Mesodermal cell (in vitro differentiated cells): ENCODE data around the gene FBXO30.

Experiments
- H3K27ac ChIP-seq: 2 replicates; pipeline ENCODE4 v1.7.0; 2013; ENCODE audit warnings: mild to moderate bottlenecking, low read depth, low read length, moderate library complexity; ENCODE audit not compliant: severe bottlenecking
- H3K36me3 ChIP-seq: 2 replicates; pipeline ENCODE4 v1.7.1; 2013; ENCODE audit warnings: mild to moderate bottlenecking, low read length, moderate library complexity; ENCODE audit not compliant: control insufficient read depth, insufficient read depth
- H3K4me1 ChIP-seq: one replicate; pipeline ENCODE4 v1.7.1; 2013; ENCODE audit warnings: mild to moderate bottlenecking, low read length; ENCODE audit not compliant: insufficient read depth, control insufficient read depth, poor library complexity, severe bottlenecking
- H3K4me3 ChIP-seq: 2 replicates; pipeline ENCODE4 v1.7.0; 2013; ENCODE audit warnings: low read length, control low read depth, mild to moderate bottlenecking; ENCODE audit not compliant: insufficient read depth, poor library complexity, severe bottlenecking; ENCODE audit errors: extremely low read depth
- H3K9me3 ChIP-seq: 2 replicates; pipeline ENCODE4 v1.7.1; 2013; ENCODE audit warnings: mild to moderate bottlenecking, low read length, moderate library complexity; ENCODE audit not compliant: control insufficient read depth
- WGBS, 2 experiments: methylation state at CpG; one replicate each; pipeline ENCODE4 v1.1.5; 2013; ENCODE audit warnings: missing lambda C conversion rate in 2 of 2; ENCODE audit not compliant: insufficient coverage in 2 of 2; 5-methylcytosine and 5-hydroxymethylcytosine counted together

FBXO30 gene

DNA sequence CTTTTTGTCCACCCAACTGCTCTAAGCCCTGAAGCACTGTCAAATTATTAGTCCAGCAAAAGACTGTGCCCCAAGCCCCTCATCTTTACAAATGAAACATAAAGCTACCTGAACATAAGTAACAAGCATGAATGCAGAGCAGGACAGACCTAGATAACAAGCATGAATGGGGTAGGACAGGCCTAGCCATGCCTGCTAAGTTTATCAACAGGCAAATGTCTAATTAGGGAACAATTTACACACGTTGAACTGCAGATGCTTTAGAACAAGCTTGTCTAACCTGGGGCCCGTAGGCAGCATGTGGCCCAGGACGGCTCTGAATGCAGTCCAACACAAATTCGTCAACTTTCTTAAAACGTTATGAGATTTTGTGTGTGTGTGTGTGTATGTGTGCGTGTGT, 13.6 kb downstream of the FBXO30 start:
- Histone ChIP-seq H3K4me1 (no peaks in the 10 kb centered on the region), H3K4me3 (no peak overlapping the region), H3K36me3 (peaks cover 63% of the 10 kb centered on the region), H3K27ac (no peak overlapping the region), H3K9me3 (no peaks in the 10 kb centered on the region)
- WGBS, 2 experiments = 90 to 93% methylated on average over 5 of the region's 6 CpGs

DNA sequence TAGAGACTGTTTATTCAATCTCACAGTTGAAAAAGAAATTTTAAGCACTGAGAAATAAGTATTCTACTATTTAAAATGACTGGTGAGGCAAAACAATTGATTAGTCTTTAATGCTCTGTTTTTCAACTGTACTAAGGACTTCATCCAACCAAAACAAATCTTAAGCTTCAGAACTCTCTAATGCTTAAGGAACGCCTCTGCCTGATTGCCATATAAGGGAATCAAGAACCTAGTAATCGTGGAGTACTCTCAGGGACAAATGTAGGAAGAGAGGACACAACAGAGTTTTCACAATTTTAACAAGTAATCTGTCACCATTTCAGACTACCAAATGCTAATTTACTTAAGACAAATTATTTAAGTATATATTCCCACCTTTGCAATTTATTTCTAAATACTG, 16.1 kb downstream of the FBXO30 start:
- H3K27ac ChIP-seq = no peak overlapping the region
- no peaks in the 10 kb centered on the region for H3K4me1 ChIP-seq
- H3K9me3 ChIP-seq = no peaks in the 10 kb centered on the region
- H3K4me3 ChIP-seq = no peak overlapping the region
- peaks cover 42% of the 10 kb centered on the region for H3K36me3 ChIP-seq
- WGBS, 2 experiments = no CpG with 5 or more reads among the region's 2 CpGs

DNA sequence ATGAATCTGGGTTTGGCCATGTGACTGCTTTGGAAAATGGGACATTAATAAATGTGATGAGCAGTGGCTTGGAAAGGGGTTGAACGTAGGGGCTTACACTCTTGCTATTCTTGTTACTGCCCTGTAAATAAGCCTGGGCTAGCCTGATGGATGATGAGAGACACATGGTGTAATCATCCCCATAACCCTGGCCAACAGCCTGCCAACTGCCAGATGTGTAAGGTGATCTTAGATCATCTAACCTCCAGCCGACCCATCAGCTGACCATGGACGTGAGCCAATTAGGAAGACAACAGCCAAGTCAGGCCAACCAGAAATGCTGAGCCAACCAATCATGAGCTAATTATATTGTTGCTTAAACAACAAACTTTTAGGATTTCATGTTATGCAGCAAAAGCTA, 25.2 kb downstream of the FBXO30 start:
- Histone ChIP-seq H3K27ac (no peak overlapping the region), H3K4me3 (no peak overlapping the region), H3K36me3 (peaks cover 21% of the 10 kb centered on the region), H3K9me3 (peaks cover 6% of the 10 kb centered on the region), H3K4me1 (no peaks in the 10 kb centered on the region)
- 87 to 95% methylated on average over 2 of the region's 3 CpGs for WGBS, 2 experiments

DNA sequence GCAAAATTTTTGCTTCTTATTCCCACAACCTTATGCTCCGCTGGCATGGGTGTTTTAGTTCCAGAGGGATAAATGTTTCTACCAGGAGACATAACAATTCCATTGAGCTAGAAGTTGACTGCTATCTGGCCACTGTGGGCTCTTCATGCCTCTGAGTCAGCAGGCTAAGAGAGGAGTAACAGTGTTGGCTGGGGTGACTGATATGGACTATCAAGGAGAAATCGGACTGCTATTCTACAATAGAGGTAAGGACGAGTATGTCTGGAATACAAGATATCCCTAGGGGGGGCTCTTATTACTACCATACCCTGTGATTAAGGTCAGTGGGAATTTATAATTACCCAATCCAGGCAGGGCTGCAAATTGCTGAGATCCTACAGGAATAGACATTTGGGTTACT, 26.9 kb downstream of the FBXO30 start:
- H3K27ac ChIP-seq = no peak overlapping the region
- no peak overlapping the region for H3K4me3 ChIP-seq
- WGBS, 2 experiments = no CpG with 5 or more reads among the region's 3 CpGs
- H3K4me1 ChIP-seq = no peaks in the 10 kb centered on the region
- peaks cover 16% of the 10 kb centered on the region for H3K36me3 ChIP-seq
- peaks cover 6% of the 10 kb centered on the region for H3K9me3 ChIP-seq

DNA sequence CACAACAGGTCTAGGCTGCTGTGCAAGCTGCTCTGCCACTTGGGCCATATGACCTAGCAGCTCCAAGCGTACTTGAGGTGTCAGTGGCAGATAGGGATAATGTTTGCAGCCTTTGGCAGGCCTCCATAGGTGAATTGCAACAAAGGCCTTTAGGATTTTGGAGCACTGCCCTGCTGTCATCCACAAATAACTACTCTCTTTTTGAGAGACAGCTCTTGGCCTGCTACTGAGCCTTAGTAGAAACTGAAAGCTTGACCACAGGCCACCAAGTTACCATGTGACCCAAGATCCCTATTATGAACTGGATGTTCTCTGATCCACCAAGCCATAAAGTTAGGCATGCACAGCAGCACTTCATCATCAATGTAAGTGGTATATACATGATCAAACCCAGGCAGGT, 29.9 kb downstream of the FBXO30 start:
- Histone ChIP-seq H3K36me3 (peaks cover 10% of the 10 kb centered on the region), H3K4me3 (no peak overlapping the region)
- 100% methylated on average over 1 of the region's 1 CpG; no CpG with 5 or more reads in 1 of the 2 experiments for WGBS, 2 experiments

DNA sequence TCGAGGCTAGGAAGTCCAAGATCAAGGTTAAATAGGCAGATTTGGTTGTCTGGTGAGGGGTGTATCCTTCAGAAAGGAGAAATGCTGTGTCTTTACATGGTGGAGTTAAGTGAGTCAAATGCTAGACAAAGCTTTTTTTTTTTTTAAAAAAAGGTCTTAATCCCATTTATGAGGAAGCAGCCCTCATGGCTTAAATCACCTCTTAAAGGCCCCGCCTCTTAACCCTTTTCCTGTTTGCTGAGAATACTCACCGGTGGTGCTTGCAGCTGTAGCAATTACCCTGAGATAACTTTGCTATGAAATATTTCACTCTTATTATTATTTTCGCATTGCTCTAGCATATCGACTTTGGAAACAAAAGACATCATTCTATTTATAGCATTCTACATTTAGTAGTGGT, 30.8 kb downstream of the FBXO30 start:
- H3K36me3 ChIP-seq = peaks cover 10% of the 10 kb centered on the region
- 100% methylated on average over 1 to 2 of the region's 5 CpGs for WGBS, 2 experiments
- H3K4me1 ChIP-seq = no peaks in the 10 kb centered on the region
- no peak overlapping the region for H3K4me3 ChIP-seq
- H3K27ac ChIP-seq = no peak overlapping the region
- H3K9me3 ChIP-seq = no peaks in the 10 kb centered on the region

More for the DNA sequence above, 29.9 kb downstream of the FBXO30 start:
- Histone ChIP-seq H3K4me1 (no peaks in the 10 kb centered on the region), H3K9me3 (no peaks in the 10 kb centered on the region), H3K27ac (no peak overlapping the region)

DNA sequence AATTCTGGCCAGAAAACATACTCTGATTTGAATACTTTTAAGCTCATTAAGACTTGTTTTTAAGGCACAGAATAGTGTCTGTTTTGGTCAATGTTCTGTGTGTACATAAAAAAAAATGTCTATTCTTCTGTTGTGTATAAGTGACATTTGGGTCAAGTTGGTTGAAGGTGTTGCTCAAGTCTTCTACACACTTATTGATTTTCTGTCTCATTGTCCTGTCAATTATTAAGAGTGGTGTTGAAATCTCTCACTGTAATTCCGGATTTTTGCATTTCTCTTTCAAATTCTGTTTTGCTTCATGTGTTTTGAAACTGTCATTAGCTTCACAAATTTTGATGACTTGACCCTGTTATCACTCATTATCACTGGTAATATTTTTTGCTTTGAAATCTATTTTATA, 41.7 kb downstream of the FBXO30 start:
- Histone ChIP-seq H3K9me3 (no peaks in the 10 kb centered on the region), H3K36me3 (no peaks in the 10 kb centered on the region), H3K4me3 (no peak overlapping the region), H3K27ac (no peak overlapping the region), H3K4me1 (no peaks in the 10 kb centered on the region)
- 100% methylated on average over 1 of the region's 1 CpG; no CpG with 5 or more reads in 1 of the 2 experiments for WGBS, 2 experiments

DNA sequence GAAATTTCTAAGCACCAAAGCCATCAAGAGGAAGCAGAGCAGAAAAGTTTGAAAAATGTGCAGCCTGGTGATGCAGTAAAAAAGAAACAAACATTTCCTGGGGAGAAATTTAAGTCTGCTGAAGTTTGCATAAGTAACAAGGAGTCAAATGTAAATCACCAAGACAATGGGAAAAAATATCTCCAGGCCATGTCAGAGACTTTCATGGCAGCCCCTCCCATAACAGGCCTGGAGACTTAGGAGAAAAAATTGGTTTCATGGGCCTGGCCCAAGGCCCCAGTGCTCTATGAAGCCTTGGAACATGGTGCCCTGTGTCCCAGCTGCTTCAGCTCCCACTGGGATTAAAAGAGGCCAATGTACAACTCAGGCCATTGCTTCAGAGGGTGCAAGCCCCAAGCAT, 49.1 kb downstream of the FBXO30 start:
- no peaks in the 10 kb centered on the region for H3K36me3 ChIP-seq
- no peaks in the 10 kb centered on the region for H3K4me1 ChIP-seq

DNA sequence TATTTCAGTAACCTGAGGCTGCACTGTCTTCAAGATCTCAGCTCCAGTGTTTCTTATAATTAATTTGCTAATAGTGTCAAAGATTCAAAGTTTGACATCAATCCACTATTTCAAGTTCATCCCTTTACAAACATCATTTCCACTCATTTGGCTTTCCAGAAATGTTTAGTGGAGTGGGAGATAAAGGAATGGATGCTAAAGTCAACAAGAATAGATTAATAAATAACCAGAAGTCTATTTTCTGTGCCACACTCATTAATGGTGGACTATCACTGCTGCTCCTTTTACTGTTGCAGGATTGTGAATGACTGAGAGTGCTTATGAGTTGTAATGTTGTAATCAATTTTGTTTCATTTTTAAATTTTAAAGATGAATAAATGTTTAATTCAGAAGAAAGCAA, 50.9 kb downstream of the FBXO30 start:
- Histone ChIP-seq H3K4me1 (no peaks in the 10 kb centered on the region), H3K9me3 (no peaks in the 10 kb centered on the region), H3K27ac (no peak overlapping the region), H3K4me3 (no peak overlapping the region), H3K36me3 (no peaks in the 10 kb centered on the region)

More for the DNA sequence above, 49.1 kb downstream of the FBXO30 start:
- no peaks in the 10 kb centered on the region for H3K9me3 ChIP-seq
- no peak overlapping the region for H3K27ac ChIP-seq
- no peak overlapping the region for H3K4me3 ChIP-seq

DNA sequence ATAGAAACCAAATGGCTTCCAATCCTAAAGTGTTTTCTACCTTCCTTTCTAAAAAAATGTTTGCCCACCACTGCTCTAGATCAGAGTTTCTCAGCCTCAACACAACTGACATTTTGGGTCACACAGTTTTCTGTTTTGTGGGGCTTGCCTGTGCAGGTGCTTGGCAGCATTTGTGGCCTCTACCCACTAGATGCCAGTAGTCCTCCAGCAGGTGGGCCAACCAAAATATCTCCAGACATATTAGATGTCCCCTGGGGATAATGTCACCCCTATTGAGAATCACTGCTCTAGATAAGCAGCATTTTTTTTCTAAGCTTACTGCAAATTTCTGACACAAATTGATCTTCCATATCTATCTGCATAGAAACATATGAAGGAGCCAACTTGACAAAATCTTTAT, 53.0 kb downstream of the FBXO30 start:
- Histone ChIP-seq H3K4me1 (no peaks in the 10 kb centered on the region), H3K4me3 (no peak overlapping the region), H3K27ac (no peak overlapping the region), H3K9me3 (no peaks in the 10 kb centered on the region), H3K36me3 (no peaks in the 10 kb centered on the region)

DNA sequence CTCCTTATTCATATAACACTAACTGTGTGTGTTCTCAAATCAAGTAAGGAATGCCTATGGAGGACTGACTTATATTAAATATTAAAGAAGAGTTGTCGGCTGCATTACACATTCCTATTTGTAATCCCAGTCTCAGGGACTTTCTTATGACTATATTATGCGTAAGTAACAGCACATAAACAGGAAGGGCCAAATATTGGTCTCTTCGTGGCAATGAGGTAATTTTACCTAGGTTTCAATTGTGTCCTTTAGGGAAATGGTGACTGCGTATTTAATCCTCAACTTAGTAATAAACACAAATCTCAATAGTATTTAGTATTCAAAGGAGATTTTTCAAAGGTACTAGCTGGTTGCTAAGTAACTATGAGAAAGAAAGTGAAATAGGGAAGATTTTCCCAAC, 56.5 kb downstream of the FBXO30 start:
- Histone ChIP-seq H3K27ac (no peak overlapping the region), H3K4me3 (no peak overlapping the region), H3K9me3 (no peaks in the 10 kb centered on the region), H3K4me1 (no peaks in the 10 kb centered on the region), H3K36me3 (no peaks in the 10 kb centered on the region)
- whole genome bisulfite sequencing, 2 experiments = no CpG with 5 or more reads among the region's 4 CpGs

DNA sequence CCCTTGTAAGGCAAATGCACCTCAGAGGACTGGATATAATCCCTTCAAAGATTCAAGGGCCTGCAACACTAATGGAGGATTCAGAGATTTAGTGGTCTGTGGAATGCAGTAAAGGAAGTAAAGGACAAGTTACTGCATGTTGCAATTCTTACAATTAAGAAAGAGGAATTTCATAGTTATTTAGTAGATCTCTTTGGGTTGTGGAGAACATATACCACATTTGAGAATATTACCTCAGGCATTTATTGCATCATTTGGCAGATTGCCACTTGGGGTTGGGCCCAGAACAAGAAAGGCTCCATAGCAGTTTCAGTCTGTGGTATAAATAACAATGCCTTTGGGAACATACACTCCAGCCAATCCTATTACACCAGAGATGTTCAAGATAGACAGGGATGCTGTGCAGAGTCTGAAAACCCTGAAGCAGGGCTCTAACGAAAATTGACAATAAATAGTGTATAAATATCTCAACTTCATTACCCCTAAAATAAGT, 58.4 kb downstream of the FBXO30 start:
- H3K9me3 ChIP-seq = no peaks in the 10 kb centered on the region
- no peak overlapping the region for H3K27ac ChIP-seq
- no peaks in the 10 kb centered on the region for H3K4me1 ChIP-seq
- H3K36me3 ChIP-seq = no peaks in the 10 kb centered on the region
- H3K4me3 ChIP-seq = no peak overlapping the region
- WGBS, 2 experiments = no CpG with 5 or more reads among the region's 1 CpG
